Type B pancreatic cell (in vitro differentiated cells): ENCODE results near the gene GHR. TPM values are rescaled to one million over a fixed set of nuclear protein-coding genes. Genes with fewer than 3 reads are reported as not detected.

Source experiments
- DNase-seq: peaks from one replicate; pipeline ENCODE4 v3.0.0; 2021; ENCODE audit warnings: mixed read lengths; ENCODE audit not compliant: unreplicated experiment; ENCODE audit errors: extremely low spot score
- H3K27ac Mint-ChIP-seq: 2 replicates; pipeline ENCODE4 v1.8.0; 2021; ENCODE audit warnings: mild to moderate bottlenecking, mixed read lengths
- H3K27me3 Mint-ChIP-seq: 2 replicates; pipeline ENCODE4 v1.8.0; 2021; ENCODE audit warnings: mixed read lengths
- H3K36me3 Mint-ChIP-seq: 2 replicates; pipeline ENCODE4 v1.8.0; 2021; ENCODE audit warnings: mixed read lengths
- H3K4me1 Mint-ChIP-seq: one replicate; pipeline ENCODE4 v1.8.0; 2021; ENCODE audit warnings: mixed read lengths; ENCODE audit not compliant: unreplicated experiment
- H3K4me3 Mint-ChIP-seq: 2 replicates; pipeline ENCODE4 v1.8.0; 2021; ENCODE audit warnings: mild to moderate bottlenecking, mixed read lengths
- H3K9me3 Mint-ChIP-seq: 2 replicates; pipeline ENCODE4 v1.8.0; 2021; ENCODE audit warnings: mixed read lengths
- CTCF ChIP-seq: fragments of 200-600 bp; sonication (generic); conservative IDR thresholded peaks from 2 replicates; pipeline ENCODE4 v1.5.0; 2021; ENCODE audit warnings: antibody characterized with exemption, mild to moderate bottlenecking
- total RNA-seq: library from RNA; stranded (reverse); gene quantifications from 2 replicates; pipeline ENCODE4 v1.2.1, GENCODE V29; 2021; ENCODE audit warnings: low replicate concordance

GHR gene
- total RNA-seq, 1 donor from 2014 or later = 2.6 TPM

- H3K4me1 Mint-ChIP-seq = no peaks in the 10 kb centered on the region
- DNase-seq = no peak
- no peaks in the 10 kb centered on the region for H3K9me3 Mint-ChIP-seq
- H3K4me3 Mint-ChIP-seq = no peak overlapping the region
- TF ChIP-seq CTCF = peak; percentile 61
- no peaks in the 10 kb centered on the region for H3K36me3 Mint-ChIP-seq
- H3K27ac Mint-ChIP-seq = no peak overlapping the region
- no peaks in the 10 kb centered on the region for H3K27me3 Mint-ChIP-seq
These were observed 322.2 kb downstream of the GHR start for GRCh38 chr5:42745426-42745825.

GRCh38 chr5:42745856-42746255, 322.6 kb downstream of the GHR start:
- TF ChIP-seq CTCF = no peak
- H3K4me3 Mint-ChIP-seq = no peak overlapping the region
- no peaks in the 10 kb centered on the region for H3K4me1 Mint-ChIP-seq
- H3K36me3 Mint-ChIP-seq = no peaks in the 10 kb centered on the region
- no peaks in the 10 kb centered on the region for H3K27me3 Mint-ChIP-seq
- H3K9me3 Mint-ChIP-seq = no peaks in the 10 kb centered on the region
- H3K27ac Mint-ChIP-seq = no peak overlapping the region
- no peak for DNase-seq

- Mint-ChIP-seq H3K36me3 (no peaks in the 10 kb centered on the region), H3K27me3 (no peaks in the 10 kb centered on the region), H3K9me3 (no peaks in the 10 kb centered on the region), H3K4me3 (no peak overlapping the region), H3K4me1 (no peaks in the 10 kb centered on the region), H3K27ac (no peak overlapping the region)
- DNase-seq = no peak
- TF ChIP-seq CTCF = no peak
These were observed 325.8 kb downstream of the GHR start for GRCh38 chr5:42749020-42749419.

- H3K27me3 Mint-ChIP-seq = no peaks in the 10 kb centered on the region
- no peaks in the 10 kb centered on the region for H3K36me3 Mint-ChIP-seq
- no peaks in the 10 kb centered on the region for H3K4me1 Mint-ChIP-seq
- H3K9me3 Mint-ChIP-seq = no peaks in the 10 kb centered on the region
- no peak overlapping the region for H3K4me3 Mint-ChIP-seq
- no peak overlapping the region for H3K27ac Mint-ChIP-seq
- DNase-seq = no peak
- no peak for TF ChIP-seq CTCF
These were observed 327.3 kb downstream of the GHR start for GRCh38 chr5:42750507-42750906.

GRCh38 chr5:42751044-42751443, 327.8 kb downstream of the GHR start:
- no peak for TF ChIP-seq CTCF
- Mint-ChIP-seq H3K36me3 (no peaks in the 10 kb centered on the region), H3K9me3 (no peaks in the 10 kb centered on the region), H3K4me3 (no peak overlapping the region), H3K27ac (no peak overlapping the region), H3K27me3 (no peaks in the 10 kb centered on the region), H3K4me1 (no peaks in the 10 kb centered on the region)
- DNase-seq = no peak

- TF ChIP-seq CTCF = no peak
- Mint-ChIP-seq H3K4me3 (no peak overlapping the region), H3K36me3 (no peaks in the 10 kb centered on the region), H3K27ac (no peak overlapping the region), H3K27me3 (peaks cover 3% of the 10 kb centered on the region), H3K4me1 (no peaks in the 10 kb centered on the region), H3K9me3 (no peaks in the 10 kb centered on the region)
- DNase-seq = no peak
These were observed 329.9 kb downstream of the GHR start for GRCh38 chr5:42753099-42753498.
